H1 (cell line): ENCODE results near the gene RAMP1. TPM values are rescaled to one million over a fixed set of nuclear protein-coding genes. Genes with fewer than 3 reads are reported as not detected.

Experiments used
- CHD2 ChIP-seq: IDR thresholded peaks from 2 replicates; pipeline ENCODE4 v1.6.1; 2012; ENCODE audit warnings: low read length, improper control_type of control experiment
- TAF7 ChIP-seq: optimal IDR thresholded peaks from 2 replicates; pipeline ENCODE3; 2011; ENCODE audit warnings: low read depth, mild to moderate bottlenecking, inconsistent platforms, low read length, moderate library complexity, borderline replicate concordance
- polyA plus RNA-seq, 7 experiments: library from polyadenylated mRNA; depleted of rRNA in 3 of 7; stranded (reverse) in 5 of 7; unstranded in 2 of 7; fragments of >200 nt in 5 of 7; fragments of 200-250 nt in 2 of 7; gene quantifications; 1 replicate in 5 of 7; 2 replicates in 1 of 7; 4 replicates in 1 of 7; pipeline versions ENCODE4 v1.2.1 to v1.2.3, GENCODE V29; 2011 to 2013; ENCODE audit warnings: missing spikeins in 2 of 7, mixed read lengths in 2 of 7
- total RNA-seq: library from RNA; stranded (reverse); fragmentation: NEBNext Ultra II Directional; extraction: Animal tissue kit (Norgen Biotek cat#: 25700); gene quantifications from 2 replicates; pipeline ENCODE4 v1.2.1, GENCODE V29; 2021

Gene RAMP1
- total and polyA plus RNA-seq, 2 of the 8 experiments (the other 6 are each of a cell fraction or from before 2014, with no cell fraction given), result 0.65 to 4.3 TPM

- TF ChIP-seq TAF7, result no peak
- no peak for TF ChIP-seq CHD2
Observed at GRCh38 chr2:237877576-237878307, 18.3 kb downstream of the RAMP1 start (continued).
